Measurements from ENCODE around the gene RCAN1. TPM values are rescaled to one million over a fixed set of nuclear protein-coding genes. Genes with fewer than 3 reads are reported as not detected.

RCAN1 gene
- total RNA-seq, 1 experiment from 2014 or later, result 9.7 TPM

GRCh38 chr21:34606051-34606450 is 8.9 kb downstream of the RCAN1 start:
- ATAC-seq (no peak), DNase-seq (ENCODE audit: low read depth, low spot score) (no peak)
- Histone ChIP-seq H3K9me2 (ENCODE audit: insufficient read depth) (no peaks in the 10 kb centered on the region), H4K20me1 (ENCODE audit: insufficient read depth) (no peaks in the 10 kb centered on the region), H3K4me1 (ENCODE audit: control insufficient read depth in 1 of 2, insufficient read depth in 2 of 2, low read length in 2 of 2) (no peaks in the 10 kb centered on the region), H3K4me3 (replicated peaks in 1 of 2; ENCODE audit: low read depth in 1 of 2, low read length in 2 of 2) (no peak overlapping the region), H3K9ac (ENCODE audit: low read length) (no peak overlapping the region), H3K27me3 (ENCODE audit: insufficient read depth, low read length) (no peaks in the 10 kb centered on the region), H3K36me3 (ENCODE audit: control insufficient read depth in 1 of 2, insufficient read depth in 2 of 2, low read length in 2 of 2) (no peaks in the 10 kb centered on the region), H3K79me2 (ENCODE audit: insufficient read depth, low read length) (no peaks in the 10 kb centered on the region), H2AFZ (ENCODE audit: low read depth, low read length, poor library complexity, severe bottlenecking) (no peak overlapping the region), H3K4me2 (ENCODE audit: low read length) (no peak overlapping the region), H3K27ac (ENCODE audit: low read depth, low read length) (no peak overlapping the region), H3K9me3 (ENCODE audit: control insufficient read depth in 1 of 2, insufficient read depth in 1 of 2, low read depth in 1 of 2, low read length in 2 of 2) (no peaks in the 10 kb centered on the region)
- ChIA-PET CTCF (no interaction called here), POLR2A (no interaction called here), RAD21 (ENCODE audit: low non-redundant PET in 1 of 2, low total read pairs in 2 of 2, uncharacterized antibody in 2 of 2, unreplicated experiment in 2 of 2) (no interaction called here)
- TF ChIP-seq CEBPB (IDR thresholded peaks at IDR 0.05; ENCODE audit: low read depth) (no peak), ZNF274 (IDR thresholded peaks at IDR 0.05; ENCODE audit: low read depth, low read length) (no peak), ZFX (IDR thresholded peaks at IDR 0.05) (no peak), CTCF (IDR thresholded peaks at IDR 0.05 in 2 of 3, conservative IDR thresholded peaks at IDR 0.05 in 1 of 3; ENCODE audit: borderline replicate concordance in 1 of 3, insufficient read depth in 1 of 3, low read depth in 2 of 3, low read length in 2 of 3) (no peak), SRF (IDR thresholded peaks at IDR 0.05; ENCODE audit: low read depth) (no peak), RAD21 (IDR thresholded peaks at IDR 0.05; ENCODE audit: low read depth) (no peak), ELF1 (IDR thresholded peaks at IDR 0.05; ENCODE audit: borderline replicate concordance, low read depth) (no peak), EZH2phosphoT487 (IDR thresholded peaks at IDR 0.05; ENCODE audit: borderline replicate concordance) (no peak), TCF7L2 (IDR thresholded peaks at IDR 0.05; ENCODE audit: borderline replicate concordance, extremely low read depth, insufficient read depth, insufficient read length) (no peak), ATF3 (IDR thresholded peaks at IDR 0.05) (no peak), SIN3A (IDR thresholded peaks at IDR 0.05; ENCODE audit: low read depth) (no peak), JUND (IDR thresholded peaks at IDR 0.05) (no peak), YY1 (IDR thresholded peaks at IDR 0.05; ENCODE audit: extremely low read depth, insufficient replicate concordance, low read depth, low read length) (no peak), SP1 (IDR thresholded peaks at IDR 0.05; ENCODE audit: low read depth) (no peak)
- TF ChIP-seq, protein P1, sequence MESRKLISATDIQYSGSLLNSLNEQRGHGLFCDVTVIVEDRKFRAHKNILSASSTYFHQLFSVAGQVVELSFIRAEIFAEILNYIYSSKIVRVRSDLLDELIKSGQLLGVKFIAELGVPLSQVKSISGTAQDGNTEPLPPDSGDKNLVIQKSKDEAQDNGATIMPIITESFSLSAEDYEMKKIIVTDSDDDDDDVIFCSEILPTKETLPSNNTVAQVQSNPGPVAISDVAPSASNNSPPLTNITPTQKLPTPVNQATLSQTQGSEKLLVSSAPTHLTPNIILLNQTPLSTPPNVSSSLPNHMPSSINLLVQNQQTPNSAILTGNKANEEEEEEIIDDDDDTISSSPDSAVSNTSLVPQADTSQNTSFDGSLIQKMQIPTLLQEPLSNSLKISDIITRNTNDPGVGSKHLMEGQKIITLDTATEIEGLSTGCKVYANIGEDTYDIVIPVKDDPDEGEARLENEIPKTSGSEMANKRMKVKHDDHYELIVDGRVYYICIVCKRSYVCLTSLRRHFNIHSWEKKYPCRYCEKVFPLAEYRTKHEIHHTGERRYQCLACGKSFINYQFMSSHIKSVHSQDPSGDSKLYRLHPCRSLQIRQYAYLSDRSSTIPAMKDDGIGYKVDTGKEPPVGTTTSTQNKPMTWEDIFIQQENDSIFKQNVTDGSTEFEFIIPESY (IDR thresholded peaks at IDR 0.05; ENCODE audit: extremely low read depth, insufficient replicate concordance, low read length), result no peak
- TF ChIP-seq, protein P2, sequence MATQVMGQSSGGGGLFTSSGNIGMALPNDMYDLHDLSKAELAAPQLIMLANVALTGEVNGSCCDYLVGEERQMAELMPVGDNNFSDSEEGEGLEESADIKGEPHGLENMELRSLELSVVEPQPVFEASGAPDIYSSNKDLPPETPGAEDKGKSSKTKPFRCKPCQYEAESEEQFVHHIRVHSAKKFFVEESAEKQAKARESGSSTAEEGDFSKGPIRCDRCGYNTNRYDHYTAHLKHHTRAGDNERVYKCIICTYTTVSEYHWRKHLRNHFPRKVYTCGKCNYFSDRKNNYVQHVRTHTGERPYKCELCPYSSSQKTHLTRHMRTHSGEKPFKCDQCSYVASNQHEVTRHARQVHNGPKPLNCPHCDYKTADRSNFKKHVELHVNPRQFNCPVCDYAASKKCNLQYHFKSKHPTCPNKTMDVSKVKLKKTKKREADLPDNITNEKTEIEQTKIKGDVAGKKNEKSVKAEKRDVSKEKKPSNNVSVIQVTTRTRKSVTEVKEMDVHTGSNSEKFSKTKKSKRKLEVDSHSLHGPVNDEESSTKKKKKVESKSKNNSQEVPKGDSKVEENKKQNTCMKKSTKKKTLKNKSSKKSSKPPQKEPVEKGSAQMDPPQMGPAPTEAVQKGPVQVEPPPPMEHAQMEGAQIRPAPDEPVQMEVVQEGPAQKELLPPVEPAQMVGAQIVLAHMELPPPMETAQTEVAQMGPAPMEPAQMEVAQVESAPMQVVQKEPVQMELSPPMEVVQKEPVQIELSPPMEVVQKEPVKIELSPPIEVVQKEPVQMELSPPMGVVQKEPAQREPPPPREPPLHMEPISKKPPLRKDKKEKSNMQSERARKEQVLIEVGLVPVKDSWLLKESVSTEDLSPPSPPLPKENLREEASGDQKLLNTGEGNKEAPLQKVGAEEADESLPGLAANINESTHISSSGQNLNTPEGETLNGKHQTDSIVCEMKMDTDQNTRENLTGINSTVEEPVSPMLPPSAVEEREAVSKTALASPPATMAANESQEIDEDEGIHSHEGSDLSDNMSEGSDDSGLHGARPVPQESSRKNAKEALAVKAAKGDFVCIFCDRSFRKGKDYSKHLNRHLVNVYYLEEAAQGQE (IDR thresholded peaks at IDR 0.05; ENCODE audit: low read depth), result no peak
- TF ChIP-seq, protein P3, sequence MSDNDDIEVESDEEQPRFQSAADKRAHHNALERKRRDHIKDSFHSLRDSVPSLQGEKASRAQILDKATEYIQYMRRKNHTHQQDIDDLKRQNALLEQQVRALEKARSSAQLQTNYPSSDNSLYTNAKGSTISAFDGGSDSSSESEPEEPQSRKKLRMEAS (IDR thresholded peaks at IDR 0.05), result no peak
- no TSS peak for BruUV-seq (replicated peaks)
- intact Hi-C loops (cut with micrococcal nuclease), result no loop called here
